ENCODE results near the gene C22orf31.
"Not testable (repeated sequence)": the region's sequence is repeated elsewhere in the genome, so short reads cannot be mapped to it uniquely, and the experiment has no call there.

Gene C22orf31

GRCh38 chr22:29061773-29062172 lies at the start of gene C22orf31:
C22orf31 (minus strand) TSS chr22:29061831; CDS start chr22:29061792, 39 bp downstream.
- H3K4me3 ChIP-seq (ENCODE audit: low read depth, low read length) = no peak within 1 kb of the TSS

DNA sequence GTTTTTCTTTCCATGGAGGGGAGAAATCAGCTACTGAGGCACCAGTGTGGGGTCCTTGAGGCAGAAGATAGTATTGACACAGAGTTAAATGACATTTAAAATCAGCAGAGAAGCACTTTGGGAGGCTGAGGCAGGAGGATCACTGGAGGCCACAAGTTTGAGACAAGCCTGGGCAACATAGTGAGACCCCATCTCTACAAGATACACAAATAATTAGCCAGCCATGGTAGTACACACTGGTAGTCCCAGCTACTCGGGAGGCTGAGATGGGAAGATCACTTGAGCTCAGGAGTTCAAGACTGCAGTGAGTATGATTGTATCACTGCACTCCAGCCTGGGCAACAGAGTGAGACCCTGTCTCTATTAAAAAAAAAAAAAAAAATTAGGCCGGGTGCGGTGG lies 49.3 kb upstream of the C22orf31 start:
- H3K4me3 ChIP-seq (ENCODE audit: low read depth, low read length) = no peak overlapping the region
- no peak for DNase-seq (ENCODE audit: low read depth)

More at GRCh38 chr22:29061773-29062172, at the start of gene C22orf31:
- no peak for DNase-seq (ENCODE audit: low read depth)

DNA sequence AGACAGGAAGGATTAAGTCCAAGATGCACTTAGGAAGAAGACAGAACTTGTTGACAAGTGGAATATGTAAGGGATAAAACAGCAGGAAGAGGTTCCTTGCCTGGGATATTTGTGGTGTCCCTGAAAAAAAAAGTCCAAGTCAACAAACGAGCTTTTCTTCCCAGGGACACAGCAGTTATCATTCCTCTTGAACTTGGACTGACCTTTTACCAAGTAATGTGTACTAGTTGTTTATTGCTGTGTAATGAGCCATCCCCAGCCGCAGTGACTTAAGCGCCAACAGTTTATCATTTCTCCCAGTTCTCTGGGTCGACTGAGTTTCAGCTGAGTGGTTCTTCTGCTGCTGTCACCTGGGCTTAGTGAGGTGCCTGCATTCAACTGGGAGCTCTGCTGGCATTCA lies 48.2 kb upstream of the C22orf31 start:
- H3K4me3 ChIP-seq (ENCODE audit: low read depth, low read length) = no peak overlapping the region
- DNase-seq (ENCODE audit: low read depth) = no peak

DNA sequence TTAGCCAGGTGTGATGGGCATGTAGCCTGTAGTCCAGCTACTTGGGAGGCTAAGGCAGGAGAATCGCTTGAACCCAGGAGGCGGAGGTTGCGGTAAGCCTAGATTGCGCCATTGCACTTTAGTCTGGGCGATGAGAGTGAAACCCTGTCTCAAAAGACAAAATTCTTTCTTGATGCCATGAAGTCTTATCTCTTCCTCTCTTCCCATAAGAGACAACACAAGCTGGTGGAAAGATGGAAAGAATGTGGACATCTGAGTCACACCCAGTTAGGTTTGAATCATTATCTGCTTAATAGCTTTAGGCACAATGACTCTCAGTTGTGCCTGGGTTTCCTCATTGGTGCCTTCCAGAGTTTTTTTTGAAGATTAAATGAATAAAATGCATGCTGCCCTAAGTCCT lies 46.5 kb upstream of the C22orf31 start:
- H3K4me3 ChIP-seq (ENCODE audit: low read depth, low read length) = no peak overlapping the region
- no peak for DNase-seq (ENCODE audit: low read depth)

DNA sequence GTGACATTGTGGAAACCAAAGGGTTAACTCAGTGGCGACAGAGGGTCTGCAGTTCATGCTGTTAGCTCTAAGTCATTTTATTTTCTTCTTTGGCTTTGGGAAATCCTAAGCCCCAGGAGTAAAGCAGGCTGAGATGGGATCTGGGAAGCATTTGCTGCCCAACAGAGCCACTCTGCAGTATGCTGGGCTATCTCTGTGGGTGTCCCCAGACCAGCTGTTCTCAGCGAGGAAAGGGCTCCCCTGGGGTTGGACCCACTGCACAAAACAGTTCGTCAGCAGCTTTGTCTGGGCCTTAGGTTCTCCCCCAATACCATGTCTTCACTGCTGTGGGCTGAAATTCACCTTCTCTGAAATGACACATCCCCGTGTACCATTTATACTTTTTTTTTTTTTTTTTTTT lies 45.2 kb upstream of the C22orf31 start:
- no peak for DNase-seq (ENCODE audit: low read depth)

GRCh38 chr22:29105468-29105867 lies 43.8 kb upstream of the C22orf31 start:
- no peak for DNase-seq (ENCODE audit: low read depth)
- H3K4me3 ChIP-seq (ENCODE audit: low read depth, low read length) = no peak overlapping the region

More for the DNA sequence above, 45.2 kb upstream of the C22orf31 start:
- H3K4me3 ChIP-seq (ENCODE audit: low read depth, low read length) = no peak overlapping the region

DNA sequence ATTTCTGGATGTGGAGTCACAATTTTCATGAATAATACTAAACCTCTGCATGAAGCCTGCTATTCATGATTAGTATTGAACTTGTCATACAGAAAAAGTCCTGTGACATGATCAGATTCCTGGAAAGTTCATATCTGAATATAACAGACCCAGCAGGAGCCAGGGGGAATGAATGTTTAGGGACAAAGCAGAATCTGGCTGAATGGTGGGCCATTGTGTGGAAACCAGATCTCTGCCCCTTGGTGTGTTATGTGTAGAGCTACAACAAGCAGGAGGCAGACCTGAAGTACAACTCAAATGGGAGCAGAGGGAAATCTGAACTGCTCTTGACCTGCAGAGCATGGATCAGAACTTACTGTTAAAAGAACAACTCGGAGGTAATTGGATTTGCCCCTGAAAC lies 41.5 kb upstream of the C22orf31 start:
- no peak overlapping the region for H3K4me3 ChIP-seq (ENCODE audit: low read depth, low read length)
- DNase-seq (ENCODE audit: low read depth) = no peak

DNA sequence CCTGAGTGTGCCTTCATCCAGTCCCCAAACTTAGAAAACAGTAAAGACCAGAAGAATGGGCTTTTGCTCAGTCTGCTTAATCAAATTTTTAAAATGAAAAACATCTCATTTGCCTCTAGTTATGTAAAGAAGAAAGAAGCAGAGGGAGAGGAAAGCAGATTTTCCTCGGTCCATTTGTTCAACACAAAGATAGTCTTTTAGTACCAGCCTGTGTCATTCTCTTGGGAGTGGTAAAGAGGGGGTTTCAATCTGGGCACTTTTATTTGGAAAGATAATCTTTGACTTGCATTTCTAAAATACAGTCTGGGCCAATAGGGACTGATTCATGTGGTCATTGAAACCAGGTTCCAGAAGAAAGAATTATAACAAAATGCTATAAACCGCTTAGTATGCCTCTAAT lies 40.7 kb upstream of the C22orf31 start:
- H3K4me3 ChIP-seq (ENCODE audit: low read depth, low read length) = no peak overlapping the region
- no peak for DNase-seq (ENCODE audit: low read depth)

DNA sequence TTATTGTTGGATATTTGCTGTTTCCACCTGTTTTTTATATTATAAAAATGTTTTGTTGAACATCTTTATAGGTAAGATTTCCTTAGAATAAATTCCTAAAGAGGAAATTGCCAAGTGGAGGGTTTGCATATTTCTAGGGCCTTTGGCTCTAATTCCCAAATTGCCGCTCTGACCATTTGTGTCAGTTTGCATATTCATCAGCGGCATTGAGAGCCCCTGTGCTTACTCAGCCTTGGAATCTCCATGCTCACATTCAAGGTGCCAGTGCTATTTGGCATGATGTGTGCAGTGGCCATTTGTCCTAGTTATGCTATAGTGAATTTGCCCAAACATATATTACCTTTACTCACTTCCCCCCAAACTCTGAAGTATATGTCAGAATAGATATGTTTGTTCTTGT lies 36.7 kb upstream of the C22orf31 start:
- no peak overlapping the region for H3K4me3 ChIP-seq (ENCODE audit: low read depth, low read length)
- DNase-seq (ENCODE audit: low read depth) = no peak

DNA sequence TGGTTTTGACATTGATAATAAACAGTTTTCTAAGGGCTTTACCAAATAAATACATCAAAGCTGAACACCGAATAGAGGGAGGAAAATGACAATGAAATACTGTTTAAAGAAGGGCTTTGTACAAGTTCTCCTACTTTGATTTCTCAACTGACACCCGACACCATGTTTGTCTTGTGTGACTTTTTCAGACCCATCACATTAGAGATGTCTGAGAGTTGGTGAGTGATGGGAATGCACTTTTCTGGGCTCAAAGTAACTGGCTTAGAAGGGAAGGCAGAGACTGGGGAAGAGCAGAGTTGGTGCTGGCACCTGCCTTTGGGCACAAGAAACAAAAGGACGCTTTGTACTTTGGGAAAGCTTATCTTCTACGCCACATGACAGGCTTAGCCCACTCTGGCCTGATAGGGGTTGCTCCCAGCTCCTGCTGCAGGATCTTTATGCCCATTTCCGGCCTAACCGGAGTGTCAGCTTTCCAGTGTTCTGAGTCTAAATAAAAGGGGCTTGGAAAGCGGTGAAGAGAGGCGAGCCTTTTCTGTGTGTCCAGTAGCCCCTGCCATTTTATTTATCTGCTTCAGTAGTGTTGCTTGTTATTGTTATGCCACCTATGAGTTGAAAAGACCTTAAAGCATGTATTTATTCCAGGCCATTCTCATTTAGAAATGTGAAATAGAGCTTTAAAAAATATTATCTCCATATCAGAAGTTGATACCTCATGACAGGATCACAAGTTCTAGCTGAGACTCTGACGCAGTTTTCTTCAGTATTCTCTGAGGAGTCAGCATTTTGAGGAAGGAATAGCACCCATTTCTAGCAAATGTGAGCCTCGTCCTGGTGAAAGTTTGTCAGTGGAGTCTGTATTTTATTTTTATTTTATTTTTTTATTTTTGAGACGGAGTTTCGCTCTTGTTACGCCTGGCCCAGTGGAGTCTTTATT lies 35.4 kb upstream of the C22orf31 start:
- no peak for DNase-seq (ENCODE audit: low read depth)
- H3K4me3 ChIP-seq (ENCODE audit: low read depth, low read length) = no peak overlapping the region

GRCh38 chr22:29095459-29095858 lies 33.8 kb upstream of the C22orf31 start:
- DNase-seq (ENCODE audit: low read depth) = no peak
- no peak overlapping the region for H3K4me3 ChIP-seq (ENCODE audit: low read depth, low read length)

- H3K4me3 ChIP-seq (ENCODE audit: low read depth, low read length) = no peak overlapping the region
- no peak for DNase-seq (ENCODE audit: low read depth)
Measured at GRCh38 chr22:29093501-29094300, 32.1 kb upstream of the C22orf31 start.

DNA sequence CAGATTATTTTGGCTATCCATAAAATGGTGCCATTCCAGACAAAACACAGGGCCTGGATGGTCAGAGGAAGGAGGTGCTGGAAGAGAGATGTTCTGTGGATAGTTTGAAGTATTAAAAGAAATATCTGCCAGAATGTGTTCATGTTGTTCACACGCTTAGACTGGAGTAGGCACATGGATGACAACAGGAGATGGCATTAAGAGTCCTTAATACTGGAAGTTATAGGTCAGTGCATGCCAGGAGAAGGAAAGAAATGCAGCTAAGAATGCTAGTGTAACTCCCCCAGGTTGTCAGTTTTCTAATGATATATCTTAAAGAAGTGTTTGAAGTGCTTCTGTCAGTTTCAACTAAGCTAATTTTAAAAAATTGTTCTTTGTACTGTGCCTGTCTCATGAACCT lies 31.4 kb upstream of the C22orf31 start:
- DNase-seq (ENCODE audit: low read depth) = no peak
- no peak overlapping the region for H3K4me3 ChIP-seq (ENCODE audit: low read depth, low read length)

DNA sequence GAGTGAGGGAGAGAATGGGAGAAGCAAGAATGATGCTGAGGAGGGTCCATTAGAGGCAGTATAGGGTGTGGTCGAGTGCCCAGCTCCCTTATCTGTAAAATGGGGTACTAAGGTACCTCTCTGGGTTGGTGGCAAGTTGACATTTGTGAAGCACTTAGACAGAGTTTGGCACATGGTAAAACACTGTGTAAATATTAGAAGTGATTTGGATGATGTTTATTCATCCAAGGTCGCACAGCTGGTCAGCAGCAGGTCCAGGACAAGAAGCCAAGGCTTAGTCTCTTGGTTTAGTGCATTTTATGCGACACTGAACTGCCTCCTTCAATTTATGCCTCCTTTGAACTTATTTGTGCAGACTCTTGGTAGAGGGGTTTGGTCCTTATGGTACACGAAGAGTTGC lies 30.6 kb upstream of the C22orf31 start:
- DNase-seq (ENCODE audit: low read depth) = no peak
- no peak overlapping the region for H3K4me3 ChIP-seq (ENCODE audit: low read depth, low read length)

- DNase-seq (ENCODE audit: low read depth) = no peak
- H3K4me3 ChIP-seq (ENCODE audit: low read depth, low read length) = no peak overlapping the region
Measured at GRCh38 chr22:29090039-29090438, 28.4 kb upstream of the C22orf31 start.

- no peak for DNase-seq (ENCODE audit: low read depth)
- no peak overlapping the region for H3K4me3 ChIP-seq (ENCODE audit: low read depth, low read length)
Measured at GRCh38 chr22:29089507-29089906, 27.9 kb upstream of the C22orf31 start.

DNA sequence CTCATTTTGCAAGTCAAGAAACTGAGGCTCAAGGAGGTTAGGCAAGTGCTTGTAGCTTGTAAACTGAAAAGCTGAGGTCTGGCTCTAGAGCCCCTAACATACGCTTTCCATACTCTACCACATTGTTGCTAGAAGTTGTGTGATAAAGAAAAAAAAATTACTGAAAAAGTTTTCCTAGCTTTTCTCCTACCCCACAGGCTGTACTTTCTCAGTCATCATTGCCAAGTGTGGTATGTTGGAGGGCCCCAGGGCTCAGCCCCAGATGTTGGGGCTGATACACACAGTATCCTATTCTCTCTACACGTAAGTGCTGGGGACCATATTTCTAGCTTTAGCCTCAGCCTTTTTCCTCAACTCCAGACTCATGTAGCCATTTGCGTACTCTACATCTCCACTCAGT lies 27.2 kb upstream of the C22orf31 start:
- H3K4me3 ChIP-seq (ENCODE audit: low read depth, low read length) = no peak overlapping the region
- no peak for DNase-seq (ENCODE audit: low read depth)

DNA sequence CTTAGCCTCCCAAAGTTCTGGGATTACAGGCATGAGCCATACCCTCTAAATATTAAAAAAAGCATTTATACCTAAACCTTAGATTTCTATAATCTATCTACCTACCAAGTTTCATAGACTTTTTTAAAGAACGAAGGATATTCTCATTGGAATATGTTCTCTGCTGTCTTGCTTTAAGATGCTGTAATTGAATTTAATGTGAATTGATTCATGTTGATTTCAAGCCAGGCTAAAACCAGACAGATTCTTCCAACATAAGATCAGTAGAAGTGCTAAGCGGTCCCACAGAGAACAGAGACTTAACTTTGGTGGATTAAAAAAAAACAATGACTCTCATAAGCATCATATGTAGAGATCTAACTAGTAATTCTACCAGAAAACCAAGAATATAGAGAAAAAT lies 25.4 kb upstream of the C22orf31 start:
- DNase-seq (ENCODE audit: low read depth) = no peak
- no peak overlapping the region for H3K4me3 ChIP-seq (ENCODE audit: low read depth, low read length)

- no peak for DNase-seq (ENCODE audit: low read depth)
- H3K4me3 ChIP-seq (ENCODE audit: low read depth, low read length) = no peak overlapping the region
Measured at GRCh38 chr22:29083933-29084591, 22.4 kb upstream of the C22orf31 start.

DNA sequence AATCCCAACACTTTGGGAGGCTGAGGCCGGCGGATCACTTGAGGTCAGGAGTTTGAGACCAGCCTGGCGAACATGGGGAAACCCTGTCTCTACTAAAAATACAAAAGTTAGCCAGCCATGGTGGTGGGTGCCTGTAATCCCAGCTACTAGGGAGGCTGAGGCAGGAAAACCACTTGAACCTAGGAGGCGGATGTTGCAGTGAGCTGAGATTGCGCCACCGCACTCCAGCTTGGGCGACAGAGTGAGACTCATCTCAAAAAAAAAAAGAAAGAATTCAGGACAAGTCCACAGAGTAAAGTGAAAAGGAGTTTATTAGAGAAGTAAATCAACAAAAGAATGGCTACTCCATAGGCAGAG lies 21.9 kb upstream of the C22orf31 start:
- H3K4me3 ChIP-seq (ENCODE audit: low read depth, low read length); DNase-seq (ENCODE audit: low read depth): not testable (repeated sequence)
